Astrocyte (in vitro differentiated cells and primary cell): ENCODE results near the gene FAM135A. TPM values are rescaled to one million over a fixed set of nuclear protein-coding genes. Genes with fewer than 3 reads are reported as not detected.
A peak's percentile ranks its signal among the peaks of the same experiment; 100 is the strongest.

ENCODE experiments used
- DNase-seq: peaks from one replicate; pipeline ENCODE4 v3.0.0-alpha.2; 2010; ENCODE audit warnings: low read depth
- FAIRE-seq: peaks from 2 replicates; lab custom pipeline; 2011; peaks lifted over from hg19 to GRCh38; lab: Jason Lieb, UNC
- H2AFZ ChIP-seq: 2 replicates; pipeline ENCODE4 v1.6.0; 2012; ENCODE audit warnings: low read depth, low read length, inconsistent platforms
- H3K27ac ChIP-seq: 2 replicates; pipeline ENCODE4 v1.5.1; 2011; ENCODE audit warnings: low read depth, low read length, inconsistent platforms
- H3K27me3 ChIP-seq: 2 replicates; pipeline ENCODE4 v1.6.0; 2011; ENCODE audit warnings: low read length, inconsistent platforms; ENCODE audit not compliant: insufficient read depth
- H3K36me3 ChIP-seq: 2 replicates; pipeline ENCODE4 v1.5.1; 2011; ENCODE audit warnings: low read length, inconsistent platforms; ENCODE audit not compliant: insufficient read depth
- H3K4me1 ChIP-seq: 2 replicates; pipeline ENCODE4 v1.5.1; 2011; ENCODE audit warnings: low read length, inconsistent platforms; ENCODE audit not compliant: insufficient read depth
- H3K4me2 ChIP-seq: 2 replicates; pipeline ENCODE4 v1.6.0; 2012; ENCODE audit warnings: low read length, inconsistent platforms
- H3K4me3 ChIP-seq: 2 replicates; pipeline ENCODE4 v1.5.1; 2011; ENCODE audit warnings: low read depth, mild to moderate bottlenecking, low read length, inconsistent platforms; ENCODE audit not compliant: insufficient read depth
- H3K79me2 ChIP-seq: 2 replicates; pipeline ENCODE4 v1.6.0; 2012; ENCODE audit warnings: mild to moderate bottlenecking, low read length, inconsistent platforms; ENCODE audit not compliant: insufficient read depth
- H3K9ac ChIP-seq: 2 replicates; pipeline ENCODE4 v1.6.0; 2012; ENCODE audit warnings: mild to moderate bottlenecking, low read length, inconsistent platforms
- H3K9me3 ChIP-seq: 2 replicates; pipeline ENCODE4 v1.5.1; 2012; ENCODE audit warnings: low read depth, mild to moderate bottlenecking, low read length, inconsistent platforms; ENCODE audit not compliant: insufficient read depth
- H4K20me1 ChIP-seq: 2 replicates; pipeline ENCODE4 v1.6.0; 2012; ENCODE audit warnings: low read length, inconsistent platforms; ENCODE audit not compliant: insufficient read depth
- H3K27ac Mint-ChIP-seq: one replicate; pipeline ENCODE4 v1.8.0; 2021; ENCODE audit warnings: mild to moderate bottlenecking, mixed read lengths; ENCODE audit not compliant: unreplicated experiment
- H3K27me3 Mint-ChIP-seq: one replicate; pipeline ENCODE4 v1.8.0; 2021; ENCODE audit warnings: low read depth, mixed read lengths; ENCODE audit not compliant: unreplicated experiment
- H3K36me3 Mint-ChIP-seq: one replicate; pipeline ENCODE4 v1.8.0; 2021; ENCODE audit warnings: low read depth, mixed read lengths; ENCODE audit not compliant: unreplicated experiment
- H3K4me1 Mint-ChIP-seq: one replicate; pipeline ENCODE4 v1.8.0; 2021; ENCODE audit warnings: low read depth, mixed read lengths; ENCODE audit not compliant: unreplicated experiment
- H3K4me3 Mint-ChIP-seq: one replicate; pipeline ENCODE4 v1.8.0; 2021; ENCODE audit warnings: mild to moderate bottlenecking, moderate library complexity, mixed read lengths; ENCODE audit not compliant: unreplicated experiment
- H3K9me3 Mint-ChIP-seq: one replicate; pipeline ENCODE4 v1.8.0; 2021; ENCODE audit warnings: mild to moderate bottlenecking, mixed read lengths; ENCODE audit not compliant: unreplicated experiment
- CTCF ChIP-seq: IDR thresholded peaks from 2 replicates; pipeline ENCODE4 v1.5.1; 2011; ENCODE audit warnings: low read depth, mild to moderate bottlenecking, inconsistent platforms, low read length, moderate library complexity; ENCODE audit not compliant: insufficient read depth
- EZH2 ChIP-seq: IDR thresholded peaks from 2 replicates; pipeline ENCODE4 v1.6.1; 2012; ENCODE audit warnings: mild to moderate bottlenecking, low read length, inconsistent platforms; ENCODE audit not compliant: insufficient read depth
- total RNA-seq: library from RNA; stranded (reverse); gene quantifications from 2 replicates; pipeline ENCODE4 v1.2.1, GENCODE V29; 2021

FAM135A gene
- total RNA-seq, 1 donor from 2014 or later: 10.0 TPM

- Mint-ChIP-seq H3K36me3 (peaks cover 2% of the 10 kb centered on the region), H3K4me3 (no peak overlapping the region)
These were observed 125.1 kb downstream of the FAM135A start for GRCh38 chr6:70538376-70538775.

GRCh38 chr6:70547313-70547712 is 134.0 kb downstream of the FAM135A start:
- TF ChIP-seq EZH2 (no peak), CTCF (peak; percentile 34)
- no peak overlapping the region for H3K4me3 ChIP-seq
- no peaks in the 10 kb centered on the region for H3K4me1 ChIP-seq
- Mint-ChIP-seq H3K27me3 (no peaks in the 10 kb centered on the region), H3K36me3 (no peaks in the 10 kb centered on the region), H3K4me1 (no peaks in the 10 kb centered on the region), H3K4me3 (no peak overlapping the region), H3K27ac (no peak overlapping the region), H3K9me3 (no peaks in the 10 kb centered on the region)
- FAIRE-seq (no peak), DNase-seq (peak; percentile 5)
- H3K9me3 ChIP-seq: no peaks in the 10 kb centered on the region
- H2AFZ ChIP-seq: no peak overlapping the region
- no peak overlapping the region for H3K4me2 ChIP-seq
- H3K9ac ChIP-seq: no peak overlapping the region
- no peaks in the 10 kb centered on the region for H3K27me3 ChIP-seq
- H3K27ac ChIP-seq: no peak overlapping the region
- no peaks in the 10 kb centered on the region for H3K79me2 ChIP-seq
- no peaks in the 10 kb centered on the region for H3K36me3 ChIP-seq
- no peaks in the 10 kb centered on the region for H4K20me1 ChIP-seq

More at GRCh38 chr6:70538376-70538775, 125.1 kb downstream of the FAM135A start:
- no peaks in the 10 kb centered on the region for H3K27me3 ChIP-seq
- H3K27ac ChIP-seq: no peak overlapping the region
- no peak overlapping the region for H3K4me2 ChIP-seq
- FAIRE-seq (no peak), DNase-seq (no peak)
- no peaks in the 10 kb centered on the region for H3K79me2 ChIP-seq
- no peak overlapping the region for H3K27ac Mint-ChIP-seq
- no peak overlapping the region for H3K4me3 ChIP-seq
- no peak overlapping the region for H2AFZ ChIP-seq
- TF ChIP-seq CTCF (no peak), EZH2 (no peak)
- no peaks in the 10 kb centered on the region for H3K9me3 ChIP-seq
- H4K20me1 ChIP-seq: no peaks in the 10 kb centered on the region
- H3K27me3 Mint-ChIP-seq: no peaks in the 10 kb centered on the region
- H3K4me1 Mint-ChIP-seq: no peaks in the 10 kb centered on the region
- H3K36me3 ChIP-seq: no peaks in the 10 kb centered on the region
- H3K4me1 ChIP-seq: no peaks in the 10 kb centered on the region
- no peak overlapping the region for H3K9ac ChIP-seq
- no peaks in the 10 kb centered on the region for H3K9me3 Mint-ChIP-seq

- no peak for DNase-seq
- no peaks in the 10 kb centered on the region for H3K79me2 ChIP-seq
- no peak overlapping the region for H3K27ac ChIP-seq
- H3K9ac ChIP-seq: no peak overlapping the region
- Mint-ChIP-seq H3K4me3 (no peak overlapping the region), H3K4me1 (no peaks in the 10 kb centered on the region), H3K36me3 (no peaks in the 10 kb centered on the region), H3K27ac (no peak overlapping the region), H3K9me3 (no peaks in the 10 kb centered on the region), H3K27me3 (no peaks in the 10 kb centered on the region)
- no peak for FAIRE-seq
- no peaks in the 10 kb centered on the region for H3K4me1 ChIP-seq
- no peaks in the 10 kb centered on the region for H3K36me3 ChIP-seq
- no peaks in the 10 kb centered on the region for H3K9me3 ChIP-seq
- TF ChIP-seq EZH2 (no peak), CTCF (no peak)
- no peaks in the 10 kb centered on the region for H4K20me1 ChIP-seq
- H3K4me3 ChIP-seq: no peak overlapping the region
- H3K27me3 ChIP-seq: no peaks in the 10 kb centered on the region
- H2AFZ ChIP-seq: no peak overlapping the region
- no peak overlapping the region for H3K4me2 ChIP-seq
These were observed 134.6 kb downstream of the FAM135A start for GRCh38 chr6:70547905-70548304.
